ENCODE measurements around the gene DEK.

DEK gene

DNA sequence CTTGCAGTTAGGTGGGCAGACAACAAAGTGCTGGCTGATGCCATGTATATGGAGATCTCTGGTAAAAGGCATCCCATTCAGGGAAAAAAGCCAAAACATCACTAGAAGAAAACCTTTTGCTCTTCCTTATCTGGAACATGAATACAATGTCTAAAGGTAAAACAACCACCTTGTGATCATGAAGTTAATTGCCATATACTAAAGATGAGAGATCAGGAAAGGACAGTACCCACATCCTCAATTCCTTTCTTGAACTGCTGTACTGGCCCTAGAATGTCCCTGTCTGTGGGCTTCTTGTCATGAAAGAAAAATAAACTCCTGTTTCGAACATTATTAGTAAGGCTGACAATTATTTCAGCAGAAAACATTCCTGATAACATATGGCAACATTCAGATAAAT is 19.3 kb downstream of the DEK start:
- no peak overlapping the region for H3K27ac ChIP-seq
- no peak for TF ChIP-seq ZFX (IDR thresholded peaks at IDR 0.05; ENCODE audit: borderline replicate concordance)
- TF ChIP-seq, protein P1, sequence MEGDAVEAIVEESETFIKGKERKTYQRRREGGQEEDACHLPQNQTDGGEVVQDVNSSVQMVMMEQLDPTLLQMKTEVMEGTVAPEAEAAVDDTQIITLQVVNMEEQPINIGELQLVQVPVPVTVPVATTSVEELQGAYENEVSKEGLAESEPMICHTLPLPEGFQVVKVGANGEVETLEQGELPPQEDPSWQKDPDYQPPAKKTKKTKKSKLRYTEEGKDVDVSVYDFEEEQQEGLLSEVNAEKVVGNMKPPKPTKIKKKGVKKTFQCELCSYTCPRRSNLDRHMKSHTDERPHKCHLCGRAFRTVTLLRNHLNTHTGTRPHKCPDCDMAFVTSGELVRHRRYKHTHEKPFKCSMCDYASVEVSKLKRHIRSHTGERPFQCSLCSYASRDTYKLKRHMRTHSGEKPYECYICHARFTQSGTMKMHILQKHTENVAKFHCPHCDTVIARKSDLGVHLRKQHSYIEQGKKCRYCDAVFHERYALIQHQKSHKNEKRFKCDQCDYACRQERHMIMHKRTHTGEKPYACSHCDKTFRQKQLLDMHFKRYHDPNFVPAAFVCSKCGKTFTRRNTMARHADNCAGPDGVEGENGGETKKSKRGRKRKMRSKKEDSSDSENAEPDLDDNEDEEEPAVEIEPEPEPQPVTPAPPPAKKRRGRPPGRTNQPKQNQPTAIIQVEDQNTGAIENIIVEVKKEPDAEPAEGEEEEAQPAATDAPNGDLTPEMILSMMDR (IDR thresholded peaks at IDR 0.05) = no peak

DNA sequence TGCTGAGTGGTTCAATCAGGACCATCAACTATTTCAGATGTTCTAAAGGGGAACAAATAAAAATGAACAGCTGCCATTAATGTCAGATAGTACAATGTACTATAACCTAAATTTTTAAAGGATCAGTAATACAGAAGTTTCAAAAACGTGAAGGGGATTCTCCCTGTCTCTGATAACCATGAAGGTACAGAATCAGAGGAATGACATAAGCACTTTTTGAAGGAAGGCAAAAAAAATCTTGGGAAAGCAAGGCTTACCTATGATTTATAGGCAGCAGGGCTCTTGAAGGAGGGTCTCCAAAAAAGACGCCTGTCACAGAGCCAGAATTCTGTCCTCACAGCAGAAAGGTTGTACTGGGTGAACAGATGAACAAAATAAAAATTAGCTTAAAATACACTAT is 20.1 kb downstream of the DEK start:
- TF ChIP-seq ZFX (IDR thresholded peaks at IDR 0.05; ENCODE audit: borderline replicate concordance) = no peak
- TF ChIP-seq, protein P1 (IDR thresholded peaks at IDR 0.05) = no peak
- H3K27ac ChIP-seq = no peak overlapping the region; the same call in 1 of the 2 replicates

DNA sequence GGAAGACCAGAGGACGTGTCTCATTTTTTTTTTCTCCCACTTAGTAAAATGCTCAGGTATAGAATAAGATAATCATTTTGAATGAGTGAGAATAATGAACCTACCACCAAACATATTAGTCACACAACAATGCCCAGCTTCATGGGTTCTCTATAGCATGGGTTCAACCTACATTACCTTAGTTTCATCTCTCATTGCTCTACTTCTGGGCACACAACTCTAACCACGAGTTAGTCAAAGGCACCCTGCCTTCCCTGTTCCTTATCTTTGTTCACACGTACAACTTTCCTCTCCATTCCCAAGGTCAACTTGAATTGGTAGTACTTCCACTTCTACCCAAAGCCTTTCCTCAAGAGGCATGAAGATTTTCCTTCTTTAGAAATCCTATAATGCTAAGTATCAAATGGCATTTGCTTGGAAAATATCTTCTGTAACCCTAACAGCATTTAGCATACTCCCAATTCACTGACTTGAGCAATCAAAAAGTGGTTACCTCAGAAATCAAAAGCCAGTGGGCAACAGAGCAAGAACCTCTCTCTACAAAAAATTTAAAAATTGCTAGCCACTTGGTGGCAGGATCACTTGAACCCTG is 20.9 kb downstream of the DEK start:
- TF ChIP-seq ZFX (IDR thresholded peaks at IDR 0.05; ENCODE audit: borderline replicate concordance) = no peak
- TF ChIP-seq, protein P1 (IDR thresholded peaks at IDR 0.05) = no peak
- no peak overlapping the region; the same call in 1 of the 2 replicates for H3K27ac ChIP-seq

DNA sequence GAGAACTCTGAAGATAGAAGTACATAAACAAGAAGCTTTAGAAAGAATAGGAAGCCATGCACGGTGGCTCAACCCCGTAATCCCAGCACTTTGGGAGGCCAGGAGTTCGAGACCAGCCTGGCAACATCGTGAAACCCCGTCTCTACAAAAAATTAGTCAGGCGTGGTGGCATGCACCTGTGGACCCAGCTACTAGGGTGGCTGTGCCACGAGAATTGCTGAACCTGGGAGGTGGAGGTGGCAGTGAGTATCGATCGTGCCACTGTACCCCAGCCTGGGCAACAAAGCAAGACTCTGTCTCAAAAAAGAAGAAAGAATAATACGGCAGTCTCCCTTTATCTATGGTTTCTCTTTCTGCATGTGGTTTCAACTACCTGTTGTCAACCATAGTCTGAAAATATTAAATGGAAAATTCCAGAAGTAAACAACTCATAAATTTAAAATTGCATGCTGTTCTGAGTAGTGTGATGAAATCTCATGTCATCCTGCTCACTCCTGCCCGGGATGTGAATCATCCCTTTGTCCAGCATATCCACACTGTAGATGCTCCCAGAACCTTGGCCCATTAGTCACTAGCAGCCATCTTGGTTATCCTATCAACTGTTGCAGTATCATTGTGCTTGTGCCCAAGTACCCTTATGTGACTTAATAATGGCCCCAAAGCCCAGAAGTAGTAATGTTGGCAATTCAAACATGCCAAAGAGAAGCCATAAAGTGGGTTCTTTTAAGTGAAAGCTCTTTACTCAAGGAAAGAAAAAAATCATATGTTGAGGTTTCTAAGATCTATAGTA is 22.1 kb downstream of the DEK start:
- TF ChIP-seq, protein P1 (IDR thresholded peaks at IDR 0.05) = no peak
- TF ChIP-seq ZFX (IDR thresholded peaks at IDR 0.05; ENCODE audit: borderline replicate concordance) = no peak
- H3K27ac ChIP-seq = peak overlapping the region; percentile 7; the same call in 1 of the 2 replicates

DNA sequence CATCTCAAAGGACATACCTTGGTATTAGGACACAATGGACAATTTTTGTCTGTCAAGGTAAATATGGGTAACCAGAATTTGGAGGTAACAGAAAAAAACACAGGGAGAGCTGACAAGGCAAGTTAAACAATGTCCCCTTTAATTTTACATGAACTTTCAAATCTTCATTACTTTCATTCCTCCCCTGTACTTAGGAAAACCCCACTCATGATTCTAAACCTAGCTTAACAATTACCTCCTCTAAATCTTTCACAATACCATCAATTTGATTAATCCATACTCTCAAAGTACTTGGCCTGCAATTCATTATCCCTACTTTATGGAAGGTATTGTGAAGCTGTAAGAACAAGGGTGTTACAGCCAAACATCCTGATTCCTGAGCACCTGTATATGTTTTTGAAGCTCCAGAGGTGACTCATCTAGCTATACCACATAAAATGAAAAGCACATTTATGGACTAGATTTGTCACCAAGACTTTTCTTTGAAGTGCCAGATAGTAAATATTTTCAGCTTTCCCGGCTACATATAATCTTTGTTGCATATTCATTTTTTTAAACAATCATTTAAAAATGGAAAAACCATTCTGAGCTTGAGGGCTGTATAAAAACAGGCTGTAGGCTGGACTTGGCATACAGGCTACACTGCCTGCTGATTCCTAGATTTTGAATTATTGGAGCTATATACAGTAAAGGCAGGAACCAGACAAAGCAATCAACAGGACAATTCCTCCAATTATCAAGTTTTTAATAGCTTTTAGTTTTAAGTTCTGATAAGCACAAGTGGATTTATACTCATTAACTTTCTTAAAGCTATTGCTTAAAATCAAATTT is 22.9 kb downstream of the DEK start:
- TF ChIP-seq, protein P1 (IDR thresholded peaks at IDR 0.05) = no peak
- no peak for TF ChIP-seq ZFX (IDR thresholded peaks at IDR 0.05; ENCODE audit: borderline replicate concordance)

DNA sequence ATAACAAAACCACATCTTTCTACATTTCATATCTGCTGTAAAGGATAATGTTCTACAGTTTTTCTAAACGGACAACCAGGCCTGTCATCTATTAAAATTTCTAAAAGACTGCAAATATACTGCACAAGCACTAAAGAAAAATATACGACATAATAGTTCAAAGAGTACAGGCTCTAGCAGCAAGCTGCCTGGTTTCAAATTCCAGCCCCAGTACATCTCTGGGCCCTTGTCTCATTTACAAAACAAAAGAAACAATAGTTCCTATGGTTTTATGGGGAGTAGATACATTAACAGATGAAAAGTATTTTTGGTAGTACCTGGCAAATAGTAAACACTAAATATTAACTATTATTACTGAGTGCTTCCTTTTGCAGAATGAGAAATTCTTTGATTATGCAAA is 24.1 kb downstream of the DEK start:
- H3K27ac ChIP-seq = no peak overlapping the region
- TF ChIP-seq ZFX (IDR thresholded peaks at IDR 0.05; ENCODE audit: borderline replicate concordance) = no peak
- TF ChIP-seq, protein P1 (IDR thresholded peaks at IDR 0.05) = no peak

More for the DNA sequence above, 22.9 kb downstream of the DEK start:
- H3K27ac ChIP-seq = 0 out of 2 replicates have a peak overlapping the region, but pooled peaks have one; percentile 7
